GM03348 (cell line): ENCODE results near the gene HFE.
"Not testable (repeated sequence)": the region's sequence is repeated elsewhere in the genome, so short reads cannot be mapped to it uniquely, and the experiment has no call there.

Source experiments
- DNase-seq: peaks from one replicate; pipeline ENCODE4 v3.0.0; 2012; ENCODE audit warnings: low spot score

The HFE gene, protein sequence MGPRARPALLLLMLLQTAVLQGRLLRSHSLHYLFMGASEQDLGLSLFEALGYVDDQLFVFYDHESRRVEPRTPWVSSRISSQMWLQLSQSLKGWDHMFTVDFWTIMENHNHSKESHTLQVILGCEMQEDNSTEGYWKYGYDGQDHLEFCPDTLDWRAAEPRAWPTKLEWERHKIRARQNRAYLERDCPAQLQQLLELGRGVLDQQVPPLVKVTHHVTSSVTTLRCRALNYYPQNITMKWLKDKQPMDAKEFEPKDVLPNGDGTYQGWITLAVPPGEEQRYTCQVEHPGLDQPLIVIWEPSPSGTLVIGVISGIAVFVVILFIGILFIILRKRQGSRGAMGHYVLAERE

GRCh38 chr6:26087284-26088115 lies at the start of gene HFE:
TSS of gene HFE (plus strand) at chr6:26087429. CDS start at chr6:26087441, 12 bp downstream.
- peak; percentile 72 for DNase-seq

- DNase-seq: no peak
Measured at GRCh38 chr6:26041946-26042345, 45.3 kb upstream of the HFE start.

GRCh38 chr6:26043384-26044139 lies 43.7 kb upstream of the HFE start:
- DNase-seq: peak; percentile 91

GRCh38 chr6:26044140-26045064 lies 42.8 kb upstream of the HFE start:
- DNase-seq: no peak

GRCh38 chr6:26045065-26045927 lies 41.9 kb upstream of the HFE start:
- DNase-seq: peak; percentile 93

DNA sequence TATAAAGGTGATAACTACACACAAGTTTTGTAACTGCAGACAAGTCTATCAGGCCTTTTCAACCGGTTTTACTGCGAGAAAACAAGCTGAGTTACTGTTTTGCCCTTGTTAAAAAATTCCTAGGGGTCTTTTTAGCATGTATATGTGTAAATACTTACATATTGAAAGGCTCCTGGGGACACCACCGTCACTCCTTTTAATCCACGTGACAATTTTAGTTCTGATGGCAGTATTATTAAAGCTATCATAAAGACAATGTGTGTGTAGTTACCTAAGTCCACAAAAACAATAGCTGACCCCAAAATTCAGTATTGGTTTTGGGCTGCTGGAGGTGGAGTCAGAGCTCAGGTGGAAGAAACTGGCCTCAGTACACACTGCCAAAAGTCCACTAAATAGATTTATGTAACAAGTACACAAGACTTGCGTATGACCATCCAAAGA lies 41.3 kb upstream of the HFE start:
- DNase-seq: no peak

DNA sequence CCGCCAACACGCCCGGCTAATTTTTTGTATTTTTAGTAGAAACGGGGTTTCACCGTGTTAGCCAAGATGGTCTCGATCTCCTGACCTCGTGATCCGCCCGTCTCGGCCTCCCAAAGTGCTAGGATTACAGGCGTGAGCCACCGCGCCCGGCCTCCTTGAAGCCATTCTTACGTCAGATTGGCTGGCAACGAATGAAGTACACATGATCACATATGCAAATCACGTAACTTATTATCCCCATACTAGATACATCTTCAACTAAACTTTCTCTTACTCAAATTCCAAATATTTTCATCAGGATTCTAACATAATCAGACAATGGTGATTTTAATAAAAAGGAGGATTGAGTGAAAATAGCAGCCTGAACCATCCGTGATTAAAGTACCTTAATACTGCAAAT lies 39.9 kb upstream of the HFE start:
- not testable (repeated sequence) for DNase-seq

GRCh38 chr6:26048590-26048989 lies 38.6 kb upstream of the HFE start:
- no peak for DNase-seq

GRCh38 chr6:26051665-26052310 lies 35.4 kb upstream of the HFE start:
- no peak for DNase-seq

- DNase-seq: not testable (repeated sequence)
Measured at GRCh38 chr6:26052762-26053250, 34.4 kb upstream of the HFE start.

- no peak for DNase-seq
Measured at GRCh38 chr6:26053992-26054780, 33.0 kb upstream of the HFE start.

DNA sequence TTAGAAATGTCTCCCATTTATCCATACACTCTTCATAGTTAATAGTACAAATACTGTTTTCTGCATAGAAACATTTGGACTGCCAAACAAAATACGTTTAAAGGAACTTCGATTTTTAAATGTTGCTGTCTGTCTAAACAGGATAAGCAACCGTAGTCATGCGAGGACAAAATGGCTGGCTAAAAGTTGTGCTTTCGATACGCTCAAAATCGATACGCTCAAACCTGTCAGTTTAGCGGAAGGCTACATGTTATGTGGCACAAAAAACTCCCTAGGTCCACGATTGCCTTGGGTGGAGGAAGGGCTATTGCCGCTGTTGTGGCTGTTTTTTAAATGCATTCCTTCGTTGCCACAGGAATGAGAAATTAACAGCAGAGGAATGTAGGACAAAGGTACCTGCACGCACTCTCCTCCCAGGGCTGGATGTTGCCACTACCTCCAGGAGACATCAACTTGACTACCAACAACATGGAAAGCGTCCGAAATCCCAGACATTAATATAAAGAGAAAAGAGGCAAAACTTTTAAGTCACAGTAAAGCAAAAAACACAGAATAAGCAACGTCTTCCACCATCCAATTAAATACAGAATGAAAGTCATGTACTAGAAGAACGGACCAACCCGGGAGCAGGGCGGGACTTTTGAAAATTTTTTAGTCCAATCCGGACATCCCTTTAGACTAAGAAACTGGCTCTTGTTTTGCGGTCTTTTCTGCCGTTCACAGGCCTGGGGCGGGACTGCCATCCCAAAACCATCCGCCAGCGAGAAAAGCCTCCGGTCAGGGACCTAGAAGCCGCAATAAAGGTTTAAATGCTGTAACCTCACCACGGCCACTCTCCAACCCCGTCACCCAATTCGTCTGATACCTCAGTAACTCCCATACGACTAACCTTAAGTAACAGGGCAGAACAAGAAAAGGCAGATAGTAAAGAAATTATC lies 32.2 kb upstream of the HFE start:
- peak; percentile 88 for DNase-seq

- peak; percentile 92 for DNase-seq
Measured at GRCh38 chr6:26055719-26056582, 31.3 kb upstream of the HFE start.

GRCh38 chr6:26056583-26057350 lies 30.5 kb upstream of the HFE start:
- peak; percentile 33 for DNase-seq

DNA sequence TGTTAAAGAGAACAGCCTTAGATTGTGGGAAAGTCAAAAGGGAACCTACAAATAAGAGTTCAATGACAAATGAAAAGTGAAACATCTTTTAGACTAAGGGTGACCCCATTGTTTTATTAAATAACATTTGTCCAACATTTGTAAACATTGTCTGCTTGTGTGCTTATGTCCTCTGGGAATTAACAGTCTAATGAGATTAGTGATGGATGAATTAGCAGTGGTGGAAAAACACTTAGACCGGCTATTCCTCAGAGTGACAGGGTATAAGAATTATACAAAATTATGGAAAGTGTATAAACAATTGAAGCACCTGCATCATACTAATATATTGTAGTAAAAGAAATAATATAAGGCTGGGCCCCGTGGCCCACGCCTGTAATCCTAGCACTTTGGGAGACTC lies 29.3 kb upstream of the HFE start:
- no peak for DNase-seq

GRCh38 chr6:26058477-26059033 lies 28.7 kb upstream of the HFE start:
- DNase-seq: not testable (repeated sequence)
